Measurements from ENCODE around the gene PLAA.
"Not testable (repeated sequence)": the region's sequence is repeated elsewhere in the genome, so short reads cannot be mapped to it uniquely, and the experiment has no call there.

Gene PLAA

DNA sequence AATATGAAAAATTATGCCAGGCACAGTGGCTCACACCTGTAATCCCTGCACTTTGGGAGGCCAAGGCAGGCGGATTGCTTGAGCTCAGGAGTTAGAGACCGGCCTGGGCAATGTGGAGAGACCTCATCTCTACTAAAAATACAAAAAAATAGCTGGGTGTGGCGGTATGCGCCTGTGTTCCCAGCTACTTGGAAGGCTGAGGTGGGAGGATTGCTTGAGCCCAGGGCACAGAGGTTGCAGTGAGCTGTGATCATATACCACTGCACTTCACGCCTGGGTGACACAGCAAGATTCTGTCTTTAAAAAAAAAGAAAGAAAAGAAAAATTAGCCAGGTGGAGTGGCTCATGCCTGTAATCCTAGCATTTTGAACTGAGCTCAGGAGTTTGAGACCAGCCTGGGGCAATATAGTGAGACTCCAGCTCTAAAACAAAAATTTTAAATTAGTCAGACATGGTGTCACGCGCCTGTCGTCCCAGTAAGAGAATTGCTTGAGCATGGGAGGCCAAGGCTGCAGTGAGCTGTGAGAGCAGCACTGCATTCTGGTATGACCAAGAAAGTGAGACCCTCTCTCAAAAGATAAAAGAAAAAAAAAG is 18.0 kb downstream of the PLAA start:
- DNase-seq, result no peak

DNA sequence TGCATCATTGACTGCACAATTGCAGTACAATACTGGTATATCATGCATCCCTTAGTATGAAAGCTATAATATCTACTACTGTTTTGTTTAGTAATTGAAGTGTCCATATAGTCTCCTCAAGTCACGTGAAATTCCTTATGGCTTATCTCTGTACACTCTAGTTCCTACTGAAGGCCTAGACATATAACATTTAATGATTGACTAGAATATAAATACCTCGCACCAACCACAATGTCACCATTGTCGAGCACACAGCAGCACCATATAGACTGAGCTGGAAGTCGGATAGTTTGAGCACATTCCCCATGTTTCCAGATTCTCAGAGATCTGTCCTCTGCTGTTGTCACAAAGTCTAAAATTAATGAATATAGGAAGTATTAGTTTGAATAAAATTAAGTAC is 21.4 kb downstream of the PLAA start:
- DNase-seq, result no peak

DNA sequence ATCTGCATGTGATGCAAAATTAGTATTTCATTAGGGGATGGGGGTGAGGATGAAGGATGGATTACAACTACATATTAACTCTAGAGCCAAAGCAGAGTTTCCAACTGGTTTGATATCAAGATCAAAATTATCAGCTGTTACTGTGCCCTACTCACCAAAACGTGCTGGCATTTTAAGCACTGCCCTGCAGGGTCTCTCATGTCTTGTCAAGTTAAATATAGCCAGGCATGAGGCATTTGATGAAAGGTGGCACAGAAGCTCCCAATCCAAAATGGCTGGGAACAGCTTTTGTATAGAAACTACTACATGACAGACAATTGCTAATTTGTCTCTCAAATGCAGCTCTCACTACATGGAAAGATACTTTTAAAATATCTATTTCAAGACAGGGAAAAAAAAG is 27.3 kb downstream of the PLAA start:
- DNase-seq, result no peak

DNA sequence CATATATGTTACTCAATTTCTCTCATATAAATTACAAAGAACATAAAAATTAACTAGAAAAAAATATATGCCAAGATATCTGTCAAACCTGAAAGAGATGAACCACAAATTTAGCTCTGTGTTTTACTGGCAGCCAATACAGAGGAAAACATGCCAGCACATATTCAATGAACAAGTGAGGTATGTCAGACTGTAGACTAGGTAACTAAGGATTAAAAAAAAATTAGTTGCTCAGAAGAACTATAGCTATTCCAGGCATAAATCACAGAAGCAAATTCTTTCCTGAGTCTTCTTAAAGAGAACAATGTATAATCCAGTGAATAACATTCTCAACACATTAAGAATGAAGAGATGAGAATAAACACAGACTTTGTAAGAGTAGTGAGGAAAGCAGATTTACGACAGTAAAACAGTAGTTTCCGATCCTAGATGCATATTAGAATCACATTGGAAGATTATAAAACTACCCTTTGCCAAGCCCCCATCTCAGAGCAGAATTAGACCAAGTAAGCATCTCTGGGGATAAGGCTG is 33.8 kb downstream of the PLAA start:
- DNase-seq, result no peak

DNA sequence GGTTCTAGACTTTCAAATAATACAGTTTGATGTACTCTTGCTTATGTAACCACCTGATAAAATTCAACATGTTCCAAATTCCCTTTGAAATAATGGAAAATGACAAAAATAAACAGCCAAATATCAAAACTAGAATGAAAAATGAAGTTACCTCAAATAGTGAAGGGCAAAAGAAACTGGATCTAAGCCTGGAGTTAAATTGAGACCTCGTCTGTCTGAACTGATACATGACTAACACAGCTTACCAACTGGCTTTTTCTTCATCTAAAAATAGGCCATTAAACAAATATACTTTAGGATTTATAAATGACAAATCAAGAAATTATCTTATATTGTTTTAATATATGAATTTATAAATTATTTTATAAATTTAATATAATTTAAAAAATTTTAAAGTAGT is 42.4 kb downstream of the PLAA start:
- DNase-seq, result no peak

DNA sequence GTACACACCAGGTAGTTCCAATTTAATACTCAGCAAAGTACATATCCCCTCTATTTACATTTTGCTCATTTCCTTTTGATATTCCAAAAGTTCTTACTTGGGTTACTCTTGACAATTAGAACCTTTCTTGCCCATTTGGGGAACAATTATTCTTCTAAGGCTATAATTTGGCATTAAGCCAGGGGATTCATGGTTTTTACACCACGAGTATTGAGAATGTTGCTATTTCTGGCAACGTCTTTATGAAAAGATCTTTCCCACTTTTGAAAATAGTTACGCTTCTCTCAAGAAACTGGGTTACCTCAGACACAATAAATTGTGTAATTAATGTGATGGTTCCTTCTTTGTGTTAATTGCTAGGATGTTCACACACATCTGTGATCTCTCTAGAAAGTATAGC is 43.0 kb downstream of the PLAA start:
- DNase-seq, result no peak

DNA sequence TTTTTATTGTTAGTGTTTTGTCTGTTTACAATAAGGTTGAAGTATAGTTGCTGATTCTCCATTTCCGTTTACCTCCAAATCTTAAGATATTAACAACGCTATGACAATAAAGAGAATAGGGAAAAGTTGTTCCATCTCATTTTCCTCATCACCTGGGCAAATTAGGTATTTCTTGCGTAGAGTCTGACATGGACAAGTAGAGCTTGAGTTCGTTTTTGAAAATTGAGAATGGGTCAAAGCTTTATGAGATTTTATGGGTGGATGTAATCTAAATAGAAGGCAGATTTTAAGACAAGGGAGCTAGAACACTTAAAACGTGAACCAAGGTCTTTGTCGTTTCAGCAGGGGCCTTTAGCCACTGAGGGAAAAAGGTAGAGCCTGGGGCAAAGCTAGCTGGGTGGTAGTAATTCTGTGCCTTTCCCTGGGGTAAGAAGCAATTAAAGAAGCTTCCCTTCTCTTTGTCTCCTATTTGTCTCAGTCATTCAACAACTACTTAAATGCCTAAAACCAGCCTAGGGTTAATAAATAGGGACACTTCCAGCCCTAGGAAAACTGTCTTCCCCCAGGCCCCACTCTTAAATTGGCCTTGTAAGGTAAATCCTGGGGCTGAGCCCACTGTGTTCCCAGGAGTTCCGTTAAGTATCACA is 53.9 kb downstream of the PLAA start:
- no peak for DNase-seq

DNA sequence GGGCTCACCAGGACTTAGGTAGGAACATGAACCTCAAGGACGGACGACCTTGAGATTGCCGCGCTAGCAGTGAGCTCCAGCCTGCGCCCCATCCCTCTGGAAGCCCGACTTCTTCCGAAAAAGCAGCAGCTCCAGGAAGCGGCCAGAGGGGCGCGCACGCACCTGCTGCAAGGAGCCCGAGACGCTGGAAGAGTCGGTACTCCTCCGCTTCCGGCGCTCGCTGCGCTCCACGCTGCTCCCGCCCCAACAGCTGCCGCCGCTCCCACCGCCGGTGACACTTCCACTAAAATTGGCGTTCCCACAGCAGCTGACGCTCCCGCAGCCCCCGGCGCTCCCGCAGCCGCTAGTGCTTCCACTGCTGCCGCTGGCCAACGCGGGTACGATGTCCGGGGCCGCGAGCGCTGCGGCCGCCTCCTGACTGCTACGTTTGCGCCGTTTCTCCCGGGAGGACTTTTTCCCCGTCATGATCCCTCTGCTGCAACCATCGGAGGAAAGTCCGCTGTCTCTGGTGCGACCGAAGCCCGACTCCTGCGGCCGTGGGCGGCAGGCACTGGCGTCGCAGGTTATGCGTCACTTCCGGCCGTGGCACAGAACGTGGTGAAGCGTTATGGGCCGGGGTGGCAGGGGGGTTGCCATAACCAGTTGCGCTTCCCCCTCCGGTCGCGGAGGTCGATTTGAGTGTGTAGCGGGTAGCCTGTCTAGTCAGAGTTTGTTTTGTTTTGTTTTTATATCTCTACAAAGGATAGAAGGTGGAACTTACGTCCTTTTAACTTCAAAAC is 54.6 kb downstream of the PLAA start, which contains the start of gene CAAP1:
TSS of gene CAAP1 (minus strand) at position 552 of the 779 bp plus-strand sequence. CDS start at position 465, 87 bp downstream.
- peak; percentile 70 for DNase-seq

DNA sequence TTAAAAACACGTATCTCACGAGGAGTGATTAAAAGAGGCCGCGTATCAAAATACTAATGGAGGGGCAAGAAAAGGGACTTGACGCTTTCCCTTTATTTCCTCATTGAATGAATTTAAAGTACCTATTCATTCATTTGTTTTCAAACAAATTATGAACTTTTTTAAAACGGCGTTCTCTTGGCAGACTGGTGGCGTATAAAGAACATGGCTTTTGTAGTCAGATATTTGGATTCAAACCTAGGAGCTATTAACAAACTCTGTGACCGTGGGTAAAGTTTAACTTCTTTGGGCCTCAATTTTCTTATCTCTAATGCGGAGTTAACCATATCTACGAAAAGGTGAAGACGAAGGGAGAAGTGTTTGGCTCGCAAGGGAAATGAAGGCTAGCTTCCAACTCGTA is 55.3 kb downstream of the PLAA start:
- DNase-seq, result no peak

DNA sequence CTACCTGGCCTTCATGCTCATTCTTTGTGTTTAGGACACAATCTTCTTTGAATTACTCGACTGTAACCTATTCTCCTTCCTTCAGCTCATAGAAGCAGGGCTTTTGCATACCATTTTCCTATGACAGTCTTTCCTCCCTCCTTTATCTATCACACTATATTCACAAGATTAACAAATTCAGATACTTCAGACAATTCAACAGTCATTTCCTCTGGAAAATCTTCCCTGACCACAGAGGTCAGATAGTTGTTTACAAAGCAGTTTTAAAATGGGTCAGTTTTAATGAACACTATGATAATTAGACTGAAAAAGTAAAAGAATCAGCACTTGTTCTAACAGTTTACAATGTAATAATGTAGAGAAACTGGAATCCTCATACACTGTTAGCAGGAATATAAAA is 58.8 kb downstream of the PLAA start:
- no peak for DNase-seq

DNA sequence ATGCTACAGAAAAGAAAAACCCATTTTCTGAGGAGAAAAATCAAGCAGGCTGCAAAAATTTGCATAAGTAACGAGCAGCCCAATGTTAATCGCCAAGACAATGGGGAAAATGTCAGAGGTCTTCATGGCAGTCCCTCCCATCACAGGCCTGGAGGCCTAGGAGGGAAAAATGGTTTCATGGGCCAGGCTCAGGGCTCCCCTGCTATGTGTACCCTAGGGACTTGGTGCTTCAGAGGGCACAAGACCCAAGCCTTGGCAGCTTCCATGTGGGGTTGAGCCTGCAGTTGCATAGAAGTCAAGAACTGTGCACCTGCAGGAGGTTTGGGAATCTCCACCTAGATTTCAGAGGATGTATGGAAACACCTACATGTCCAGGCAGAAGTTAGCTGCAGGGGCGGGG is 64.9 kb downstream of the PLAA start:
- DNase-seq, result no peak

DNA sequence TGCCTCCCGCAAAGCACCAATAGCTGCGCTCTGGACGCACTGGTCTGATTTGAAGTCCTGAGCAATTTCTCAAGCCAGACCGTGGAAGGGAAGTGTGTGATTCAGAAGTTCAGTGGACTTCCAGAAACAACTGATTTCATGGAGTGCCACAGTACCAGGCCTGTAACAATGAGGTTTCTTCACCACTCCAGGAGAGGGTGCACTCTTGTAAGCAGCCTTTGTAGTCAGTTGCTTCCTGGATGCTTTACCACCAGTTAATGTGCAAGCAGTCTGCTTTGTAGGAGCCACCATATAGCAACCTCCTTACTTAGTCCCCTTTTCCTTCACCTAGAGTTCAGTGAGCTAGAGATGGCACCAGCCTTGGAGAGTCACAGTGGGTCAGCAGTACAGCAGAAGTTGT is 66.8 kb downstream of the PLAA start:
- DNase-seq, result no peak

DNA sequence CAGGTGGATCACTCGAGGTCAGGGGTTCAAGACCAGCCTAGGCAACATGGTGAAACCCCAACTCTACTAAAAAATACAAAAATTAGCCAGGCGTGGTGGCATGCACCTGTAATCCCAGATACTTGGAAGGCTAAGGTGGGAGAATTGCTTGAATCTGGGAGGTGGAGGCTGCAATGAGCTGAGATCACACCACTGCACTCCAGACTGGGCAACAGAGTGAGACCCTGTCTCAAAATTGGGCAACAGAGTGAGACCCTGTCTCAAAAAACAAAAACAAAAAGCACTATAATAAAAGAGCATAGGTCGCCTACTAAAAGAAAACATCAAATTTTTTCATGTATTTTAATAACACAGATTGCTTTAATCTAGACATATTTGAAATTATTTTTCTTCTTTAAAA is 71.9 kb downstream of the PLAA start:
- not testable (repeated sequence) for DNase-seq

DNA sequence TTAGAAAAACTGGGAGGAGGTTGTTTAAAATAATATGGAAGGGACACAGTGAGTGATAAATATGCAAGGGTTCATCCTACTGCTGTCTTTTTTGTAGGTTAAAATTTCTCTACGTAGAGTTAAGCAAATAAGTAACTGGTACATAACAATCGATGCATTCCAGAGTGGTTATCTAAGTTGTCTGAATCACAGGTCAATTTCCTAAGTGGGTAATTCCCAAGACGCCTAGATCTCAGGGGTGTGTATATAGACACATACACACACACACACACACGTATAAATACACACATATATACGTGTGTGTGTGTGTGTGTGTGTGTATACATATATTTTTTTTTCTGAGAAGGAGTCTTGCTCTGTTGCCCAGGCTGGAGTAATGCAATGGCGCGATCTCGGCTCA is 76.8 kb downstream of the PLAA start:
- no peak for DNase-seq

DNA sequence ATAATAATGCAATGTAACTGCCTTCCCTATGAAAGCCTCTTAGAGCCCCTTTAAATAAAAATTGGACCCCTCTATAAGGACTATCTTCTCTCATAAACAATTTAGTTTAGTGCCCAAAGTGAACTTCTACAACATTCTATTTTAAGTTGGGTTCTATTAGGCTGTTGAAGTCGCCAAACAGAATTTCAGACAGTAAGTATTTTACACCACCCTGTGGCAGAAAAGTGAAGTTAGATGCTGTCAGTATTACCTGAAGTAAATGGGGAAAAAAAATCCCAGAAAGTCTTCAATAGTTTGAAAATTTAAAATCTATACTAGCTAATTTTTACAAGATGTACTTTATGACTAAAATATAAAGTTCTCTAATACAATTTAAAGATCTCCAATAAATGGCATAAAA is 84.0 kb downstream of the PLAA start:
- no peak for DNase-seq

DNA sequence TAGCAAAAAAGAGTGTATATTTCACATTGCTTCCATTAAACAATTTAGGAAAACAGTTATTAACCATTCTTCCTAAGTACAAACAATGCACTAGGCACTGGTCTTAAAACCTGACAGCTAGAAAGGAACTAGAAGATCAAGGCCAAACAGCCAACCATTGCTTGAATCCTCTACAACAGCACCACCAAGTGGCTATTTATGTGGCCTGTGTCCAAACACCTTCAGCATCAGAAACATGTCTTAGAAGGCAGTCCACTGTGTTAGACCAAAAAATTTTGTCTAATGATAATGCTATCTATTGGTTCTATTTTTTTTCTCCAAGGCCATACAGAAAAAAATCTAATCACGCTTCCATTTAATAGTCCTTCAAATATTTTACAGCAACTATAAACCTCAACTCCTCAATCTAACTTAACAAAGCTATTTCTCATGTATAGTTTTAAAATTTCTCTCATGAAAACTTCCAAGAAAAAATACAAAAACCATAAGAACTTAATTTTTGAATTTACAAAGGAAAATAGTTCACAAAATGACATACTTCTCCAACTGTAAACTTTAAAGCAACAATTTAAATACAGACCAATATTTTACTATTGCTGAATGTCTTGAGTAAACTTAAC is 90.5 kb downstream of the PLAA start:
- no peak for DNase-seq
